Stimulated activated naive CD4-positive, alpha-beta T cell treated with Interleukin-2 at 50 U/mL for 16 hours (primary cell): Measurements from ENCODE around the gene AADACL3.
"Not testable (repeated sequence)": the region's sequence is repeated elsewhere in the genome, so short reads cannot be mapped to it uniquely, and the experiment has no call there.

Experiments
- DNase-seq: peaks from one replicate; lab custom pipeline; 2025; lab: John Stamatoyannopoulos, UW

Gene AADACL3

DNA sequence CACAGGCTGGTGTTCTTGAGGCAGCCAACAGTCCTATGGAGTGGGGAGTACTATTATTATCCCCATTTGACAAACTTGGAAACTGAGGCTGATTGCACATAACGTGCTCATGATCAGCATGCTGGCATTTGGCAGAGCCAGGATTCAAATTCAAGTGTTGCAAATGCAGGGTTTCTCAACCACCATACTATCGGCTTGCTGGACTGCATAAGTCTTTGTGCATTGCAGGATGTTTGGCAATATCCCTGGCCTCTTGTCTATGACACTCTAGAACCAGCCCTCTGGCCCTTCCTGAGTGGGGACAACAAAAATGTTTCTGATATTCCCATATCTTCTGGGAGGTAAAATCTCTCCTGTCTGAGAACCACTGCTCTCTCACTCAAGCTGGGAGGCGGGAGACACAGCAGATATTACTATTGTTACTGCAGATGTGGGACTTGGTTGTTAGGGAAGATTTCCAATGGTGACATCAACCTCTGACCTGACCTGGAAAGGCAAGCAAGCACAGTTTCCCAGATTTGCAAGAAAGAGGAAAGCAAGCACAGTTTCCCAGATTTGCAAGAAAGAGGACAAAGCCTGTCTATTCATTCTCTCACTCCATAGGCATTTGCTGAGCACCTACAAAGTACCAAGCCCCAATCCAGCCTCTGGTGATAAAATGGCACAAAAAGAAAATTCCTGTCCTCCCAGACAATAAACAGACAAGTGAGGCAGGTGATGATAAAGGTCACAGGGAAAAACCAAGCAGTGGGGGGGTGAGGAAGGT lies 1.0 kb upstream of the AADACL3 start:
- no peak for DNase-seq

- no peak for DNase-seq
Measured at GRCh38 chr1:12717301-12717838, 1.5 kb downstream of the AADACL3 start.

DNA sequence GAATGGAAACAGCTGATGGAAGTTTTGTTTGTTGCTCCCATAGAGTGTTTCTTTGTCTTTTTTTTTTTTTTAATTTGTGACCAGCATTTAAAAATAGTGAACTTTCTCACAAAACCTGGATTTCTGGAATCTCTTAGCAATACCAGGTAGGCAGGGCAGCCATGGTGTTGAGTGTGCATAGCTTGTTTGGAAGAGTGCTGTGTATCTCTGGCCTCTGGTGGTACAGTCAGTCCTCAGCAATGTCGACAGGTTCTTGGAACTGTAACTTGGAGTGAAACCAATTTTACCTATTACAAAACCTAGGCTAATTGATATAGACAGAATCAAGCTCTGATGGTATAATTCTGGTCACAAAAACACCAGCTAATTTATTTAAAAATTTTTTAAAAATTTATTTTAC lies 6.7 kb downstream of the AADACL3 start:
- DNase-seq = no peak

- DNase-seq = no peak
Measured at GRCh38 chr1:12728391-12728790, 12.5 kb downstream of the AADACL3 start.

DNA sequence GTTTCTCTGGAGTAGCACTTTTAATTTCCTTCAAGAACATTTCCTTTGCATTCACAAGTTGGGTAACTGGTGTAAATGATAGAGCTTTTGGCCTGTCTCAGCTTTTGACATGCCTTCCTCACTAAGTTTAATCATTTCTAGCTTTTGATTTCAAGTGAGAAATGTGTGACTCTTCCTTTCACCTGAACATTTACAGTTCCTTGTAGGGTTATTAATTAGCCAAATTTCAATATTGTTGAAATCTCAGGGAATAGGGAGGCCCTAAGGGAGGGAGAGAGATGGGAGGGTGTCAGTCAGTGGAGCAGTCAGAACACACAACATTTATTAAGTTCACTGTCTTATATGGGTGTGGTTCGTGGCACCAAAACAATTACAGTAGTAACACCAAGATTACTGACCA lies 14.2 kb downstream of the AADACL3 start:
- no peak for DNase-seq

- not testable (repeated sequence) for DNase-seq
Measured at GRCh38 chr1:12731084-12731483, 15.2 kb downstream of the AADACL3 start.

DNA sequence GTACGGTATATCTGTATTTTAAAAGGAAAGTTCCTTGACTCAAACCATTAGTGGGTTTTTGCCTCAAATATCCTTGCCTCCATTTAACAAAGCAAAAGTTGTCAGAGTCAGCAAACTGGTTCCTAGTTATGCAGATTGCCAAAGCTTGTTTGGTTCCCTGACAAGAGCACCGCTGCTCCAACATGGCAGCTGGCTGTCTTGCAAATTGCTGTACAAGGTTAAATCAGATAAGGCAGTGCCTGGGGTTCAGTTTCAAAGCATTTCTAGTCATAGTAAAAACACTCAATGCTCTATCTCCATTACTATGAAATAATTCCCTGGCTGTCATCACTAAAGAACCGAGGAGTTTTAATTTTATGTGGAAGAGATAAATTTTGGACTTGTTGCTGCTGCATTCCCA lies 18.7 kb downstream of the AADACL3 start:
- no peak for DNase-seq

DNA sequence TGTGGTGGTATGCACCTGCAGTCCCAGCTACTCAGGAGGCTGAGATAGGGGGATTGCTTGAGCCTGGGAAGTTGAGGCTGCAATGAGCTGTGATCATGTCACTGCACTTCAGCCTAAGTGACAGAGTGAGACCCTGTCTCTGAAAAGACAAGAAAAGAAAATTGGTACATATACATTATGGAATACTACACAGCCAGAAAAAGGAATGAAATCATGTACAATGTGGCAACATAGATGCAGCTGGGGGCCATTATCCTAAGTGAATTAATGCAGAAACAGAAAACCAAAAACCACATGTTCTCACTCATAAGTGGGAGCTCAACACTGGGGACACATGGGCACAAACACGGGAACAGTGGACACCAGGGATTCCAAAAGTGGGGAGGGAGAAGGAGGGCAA lies 23.0 kb downstream of the AADACL3 start:
- no peak for DNase-seq

- DNase-seq = no peak
Measured at GRCh38 chr1:12739613-12740012, 23.7 kb downstream of the AADACL3 start.

DNA sequence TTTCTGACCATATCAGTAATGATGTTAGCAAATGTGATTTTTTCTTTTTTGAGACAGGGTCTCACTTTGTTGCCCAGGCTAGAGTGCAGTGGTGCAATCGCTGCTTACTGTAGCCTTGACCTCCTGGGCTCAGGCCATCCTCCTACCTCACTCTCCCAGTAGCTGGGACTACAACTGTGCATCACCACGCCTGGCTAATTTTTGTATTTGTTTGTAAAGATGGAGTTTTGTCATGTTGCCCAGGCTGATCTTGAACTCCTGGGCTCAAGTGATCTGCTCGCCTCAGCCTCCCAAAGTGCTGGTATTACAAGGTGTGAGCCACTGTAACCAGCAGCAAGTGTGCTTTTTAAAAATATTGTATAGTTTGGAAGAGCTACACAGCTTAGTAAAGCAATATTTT lies 26.0 kb downstream of the AADACL3 start:
- no peak for DNase-seq

GRCh38 chr1:12745126-12745991 lies 29.4 kb downstream of the AADACL3 start:
- DNase-seq = no peak

- no peak for DNase-seq
Measured at GRCh38 chr1:12745992-12746323, 30.0 kb downstream of the AADACL3 start, which contains the start of gene CFAP107. CFAP107 (plus strand) TSS chr1:12746200; CDS start chr1:12746431, 231 bp downstream.

DNA sequence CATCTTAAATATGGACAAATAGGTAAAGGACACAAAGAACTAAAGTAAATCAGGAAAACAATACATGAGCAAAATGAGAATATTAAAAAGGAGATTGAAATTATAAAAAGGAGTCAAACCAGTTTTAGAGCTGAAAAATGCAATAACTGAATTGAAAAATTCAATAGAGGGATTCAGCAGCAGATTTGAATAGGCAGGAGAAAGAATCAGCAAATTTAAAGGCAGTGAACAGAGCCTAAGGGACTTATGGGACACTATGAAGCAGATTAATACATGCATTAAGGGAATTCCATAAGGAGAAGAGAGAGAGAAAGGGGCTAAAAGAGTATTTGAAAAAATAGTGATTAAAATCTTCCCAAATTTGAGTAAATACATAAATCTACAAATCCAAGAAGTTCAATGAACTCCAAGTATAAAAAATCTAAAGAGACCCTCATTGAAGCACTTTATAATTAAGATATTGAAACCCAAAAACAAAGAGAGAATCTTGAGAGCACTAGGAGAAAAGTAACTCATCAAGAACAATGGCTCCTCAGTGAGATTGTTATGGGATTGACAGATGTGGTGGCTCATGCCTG lies 33.0 kb downstream of the AADACL3 start:
- DNase-seq = no peak

GRCh38 chr1:12754738-12755137 lies 38.8 kb downstream of the AADACL3 start:
- DNase-seq = no peak

GRCh38 chr1:12756273-12756672 lies 40.4 kb downstream of the AADACL3 start:
- DNase-seq = no peak

GRCh38 chr1:12756768-12757413 lies 41.0 kb downstream of the AADACL3 start:
- no peak for DNase-seq

DNA sequence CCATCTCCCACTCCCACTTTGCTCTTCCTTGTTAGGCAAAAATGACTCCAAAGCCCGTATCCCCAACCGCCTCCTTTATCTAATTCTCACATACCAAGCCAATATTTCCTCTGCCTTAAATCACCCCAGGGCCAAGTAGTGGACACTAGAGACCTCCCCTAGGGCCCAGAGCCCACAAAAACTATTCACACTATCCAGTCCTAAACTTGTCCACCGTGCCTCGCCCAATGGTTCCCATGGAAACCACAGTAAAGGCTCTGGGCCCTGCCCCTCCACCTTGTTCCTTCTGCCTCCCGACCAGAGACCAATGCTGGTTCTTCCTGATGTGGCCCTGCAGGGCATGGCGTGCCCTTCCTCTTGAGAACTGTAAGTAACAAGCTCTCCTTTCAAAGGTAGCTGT lies 41.9 kb downstream of the AADACL3 start:
- no peak for DNase-seq

DNA sequence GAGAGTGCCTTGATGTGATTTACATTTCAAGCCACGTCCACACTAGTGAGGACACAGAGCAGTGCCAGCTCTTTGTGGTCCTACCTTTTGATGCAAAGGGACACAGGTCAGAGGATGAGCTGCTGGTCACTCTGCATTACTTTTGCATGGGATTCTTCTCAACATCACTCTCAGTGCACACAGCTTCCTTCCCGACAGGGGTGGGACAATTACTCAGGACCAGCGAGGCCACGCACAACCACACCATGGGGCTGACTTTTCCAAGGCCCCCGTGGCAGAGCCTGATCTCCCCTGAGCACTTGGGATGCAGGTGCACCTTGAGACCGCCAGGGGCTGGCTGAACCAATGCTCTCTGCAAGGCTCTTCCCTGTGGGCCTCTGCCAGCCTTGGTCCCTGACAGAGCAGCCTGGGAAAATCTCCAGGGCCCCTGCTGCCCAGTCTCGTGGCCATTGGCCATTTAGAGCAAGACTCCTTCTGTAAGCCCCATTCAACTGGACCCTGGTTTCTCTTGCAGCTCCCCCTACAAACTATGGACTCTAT lies 44.4 kb downstream of the AADACL3 start:
- no peak for DNase-seq

DNA sequence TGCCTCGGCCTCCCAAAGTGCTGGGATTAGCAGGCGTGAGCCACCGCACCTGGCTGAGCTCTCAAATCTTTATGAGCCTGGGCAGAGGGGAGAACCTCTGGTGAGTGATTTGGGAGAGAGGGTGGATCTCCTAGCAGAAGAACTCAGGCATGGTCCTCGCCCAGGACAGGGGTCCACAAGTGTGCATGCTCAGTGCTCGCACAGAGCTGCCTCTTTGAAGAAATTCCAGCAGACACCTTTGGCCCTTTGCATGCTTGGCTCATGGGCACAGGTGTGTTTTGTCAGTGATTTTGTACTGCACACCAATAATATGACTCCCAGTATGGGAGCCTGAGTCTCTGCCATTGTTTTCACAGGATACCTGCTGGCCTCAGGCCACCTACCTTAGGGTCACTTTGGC lies 45.9 kb downstream of the AADACL3 start:
- no peak for DNase-seq

- DNase-seq = no peak
Measured at GRCh38 chr1:12762766-12763165, 46.9 kb downstream of the AADACL3 start.

- DNase-seq = no peak
Measured at GRCh38 chr1:12763479-12763878, 47.6 kb downstream of the AADACL3 start.

DNA sequence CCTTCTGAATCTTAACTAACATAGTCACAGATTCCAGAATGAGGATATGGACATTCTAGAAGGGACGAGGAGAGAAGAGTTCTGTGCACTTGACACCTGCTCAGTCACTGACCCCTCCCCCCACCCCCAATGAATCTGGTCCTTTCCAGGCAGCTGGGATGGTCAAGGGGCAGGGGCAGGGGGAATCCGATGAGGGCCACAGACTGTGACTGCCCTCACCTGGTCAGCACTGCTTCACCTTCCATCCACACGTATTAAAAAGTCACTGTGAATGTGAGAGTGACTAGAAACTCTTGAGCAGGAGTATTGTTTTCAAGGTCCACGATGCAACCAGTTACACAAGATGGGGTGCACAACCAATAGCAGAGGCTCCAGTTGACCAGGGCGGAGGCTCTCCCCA lies 48.1 kb downstream of the AADACL3 start:
- DNase-seq = no peak
